ENCODE measurements around the gene IL10.
"Not testable (repeated sequence)": the region's sequence is repeated elsewhere in the genome, so short reads cannot be mapped to it uniquely, and the experiment has no call there.

The IL10 gene

GRCh38 chr1:206770531-206771337 is 1.6 kb downstream of the IL10 start, which contains the start of gene IL19:
Gene IL19 (plus strand): TSS chr1:206770773. CDS start chr1:206836663, 65,890 bp downstream.
- H3K27ac ChIP-seq: no peak within 1 kb of the TSS
- no peak for TF ChIP-seq CTCF (IDR thresholded peaks at IDR 0.05)

GRCh38 chr1:206769304-206769731 is 3.0 kb downstream of the IL10 start:
- Histone ChIP-seq H3K27ac (no peak overlapping the region), H3K4me1 (ENCODE audit: control insufficient read depth in 1 of 2, insufficient read depth in 1 of 2, low read depth in 1 of 2, low read length in 1 of 2) (peaks cover 31 to 45% of the 10 kb centered on the region in 2 experiments), H3K36me3 (no peaks in the 10 kb centered on the region), H3K27me3 (no peaks in the 10 kb centered on the region), H3K4me3 (ENCODE audit: low read depth in 1 of 2, low read length in 1 of 2) (no peak overlapping the region), H3K9me3 (no peaks in the 10 kb centered on the region)
- no peak for TF ChIP-seq CTCF (IDR thresholded peaks at IDR 0.05)

More at GRCh38 chr1:206770531-206771337, 1.6 kb downstream of the IL10 start, which contains the start of gene IL19:
- H3K4me3 ChIP-seq (ENCODE audit: low read depth in 1 of 2, low read length in 1 of 2): no peak within 1 kb of the TSS
- H3K27me3 ChIP-seq: no peaks in the 10 kb centered on the region
- no peaks in the 10 kb centered on the region for H3K36me3 ChIP-seq
- H3K4me1 ChIP-seq (ENCODE audit: control insufficient read depth in 1 of 2, insufficient read depth in 1 of 2, low read depth in 1 of 2, low read length in 1 of 2): peaks cover 31 to 38% of the 10 kb centered on the region in 2 experiments
- no peaks in the 10 kb centered on the region for H3K9me3 ChIP-seq

- TF ChIP-seq CTCF (IDR thresholded peaks at IDR 0.05): no peak
- Histone ChIP-seq H3K36me3 (no peaks in the 10 kb centered on the region), H3K27me3 (no peaks in the 10 kb centered on the region), H3K27ac (no peak overlapping the region), H3K9me3 (no peaks in the 10 kb centered on the region), H3K4me3 (ENCODE audit: low read depth in 1 of 2, low read length in 1 of 2) (no peak overlapping the region), H3K4me1 (ENCODE audit: control insufficient read depth in 1 of 2, insufficient read depth in 1 of 2, low read depth in 1 of 2, low read length in 1 of 2) (peaks cover 31 to 45% of the 10 kb centered on the region in 2 experiments)
Observed at GRCh38 chr1:206768472-206769303, 3.6 kb downstream of the IL10 start.

- Histone ChIP-seq H3K9me3 (no peaks in the 10 kb centered on the region), H3K4me3 (ENCODE audit: low read depth in 1 of 2, low read length in 1 of 2) (no peak overlapping the region), H3K27ac (no peak overlapping the region), H3K27me3 (no peaks in the 10 kb centered on the region), H3K36me3 (no peaks in the 10 kb centered on the region), H3K4me1 (ENCODE audit: control insufficient read depth in 1 of 2, insufficient read depth in 1 of 2, low read depth in 1 of 2, low read length in 1 of 2) (peaks cover 17 to 31% of the 10 kb centered on the region in 2 experiments)
- no peak for TF ChIP-seq CTCF (IDR thresholded peaks at IDR 0.05)
Observed at GRCh38 chr1:206766251-206766856, 5.9 kb downstream of the IL10 start.

- not testable (repeated sequence) for H3K27me3 ChIP-seq; H3K4me3 ChIP-seq (ENCODE audit: low read depth in 1 of 2, low read length in 1 of 2); H3K9me3 ChIP-seq; H3K27ac ChIP-seq; H3K36me3 ChIP-seq
- H3K4me1 ChIP-seq (ENCODE audit: control insufficient read depth in 1 of 2, insufficient read depth in 1 of 2, low read depth in 1 of 2, low read length in 1 of 2): peaks cover 11 to 25% of the 10 kb centered on the region in 2 experiments
Observed at GRCh38 chr1:206765771-206766170, 6.5 kb downstream of the IL10 start.

- not testable (repeated sequence) for H3K27ac ChIP-seq; H3K36me3 ChIP-seq; H3K4me3 ChIP-seq (ENCODE audit: low read depth in 1 of 2, low read length in 1 of 2); H3K9me3 ChIP-seq; H3K27me3 ChIP-seq
- H3K4me1 ChIP-seq (ENCODE audit: control insufficient read depth in 1 of 2, insufficient read depth in 1 of 2, low read depth in 1 of 2, low read length in 1 of 2): peaks cover 10 to 24% of the 10 kb centered on the region in 2 experiments
Observed at GRCh38 chr1:206762741-206763364, 9.4 kb downstream of the IL10 start.
